Endothelial cell of umbilical vein (primary cell): ENCODE measurements around the gene TNFRSF11A. TPM values are rescaled to one million over a fixed set of nuclear protein-coding genes. Genes with fewer than 3 reads are reported as not detected.

Experiments used
- BruUV-seq: library from RNA; stranded (reverse); fragments of 400-500 nt; replicated peaks from 2 replicates; lab custom pipeline; 2021; lab: Mats Ljungman, UMichigan
- CTCF ChIA-PET: fragments of 300-600, 350-600 bp; sonication (Branson Sonifier 250); formaldehyde crosslinking; loops from one replicate; lab custom pipeline; 2021; ENCODE audit warnings: antibody characterized with exemption, inconsistent platforms; lab: Charles Lee
- POLR2A ChIA-PET: fragments of 300-600, 350-600 bp; sonication (Branson Sonifier 250); formaldehyde crosslinking; loops from one replicate; lab custom pipeline; 2021; ENCODE audit warnings: antibody characterized with exemption, inconsistent platforms; lab: Charles Lee
- DNase-seq: peaks from one replicate; pipeline ENCODE4 v3.0.0-alpha.2; 2011; ENCODE audit warnings: low read depth, low spot score
- FAIRE-seq: peaks from 2 replicates; lab custom pipeline; 2011; peaks lifted over from hg19 to GRCh38; lab: Jason Lieb, UNC
- H2AFZ ChIP-seq: 2 replicates; pipeline ENCODE4 v1.6.0; 2012; ENCODE audit warnings: low read depth, low read length, control low read depth, inconsistent platforms
- H3K27ac ChIP-seq: 2 replicates; pipeline ENCODE4 v1.5.1; 2011; ENCODE audit warnings: low read depth, mild to moderate bottlenecking, control low read depth, low read length, moderate library complexity; ENCODE audit not compliant: insufficient read depth
- H3K27me3 ChIP-seq, 2 experiments: 2 replicates each; pipeline versions ENCODE4 v1.6.0 to v1.6.1; 2011; ENCODE audit warnings: low read length in 2 of 2, mixed read lengths in 1 of 2; ENCODE audit not compliant: control insufficient read depth in 2 of 2, insufficient read depth in 2 of 2
- H3K36me3 ChIP-seq, 2 experiments: 2 replicates in 1 of 2; 3 replicates in 1 of 2; pipeline ENCODE4 v1.5.1; 2011; ENCODE audit warnings: low read length in 2 of 2, mild to moderate bottlenecking in 1 of 2, moderate library complexity in 1 of 2; ENCODE audit not compliant: control insufficient read depth in 2 of 2, insufficient read depth in 2 of 2; ENCODE audit errors: extremely low read depth in 1 of 2
- H3K4me1 ChIP-seq: 3 replicates; pipeline ENCODE4 v1.5.1; 2011; ENCODE audit warnings: mild to moderate bottlenecking, low read length; ENCODE audit not compliant: control insufficient read depth, insufficient read depth; ENCODE audit errors: extremely low read depth
- H3K4me2 ChIP-seq: 2 replicates; pipeline ENCODE4 v1.6.1; 2011; ENCODE audit warnings: low read length, control low read depth, mixed read lengths; ENCODE audit not compliant: insufficient read depth
- H3K4me3 ChIP-seq, 3 experiments: fragments of 200-600 bp in 1 of 3; sonication (generic), shearing (Covaris generic) in 1 of 3; replicated peaks in 1 of 3; 2 replicates each; pipeline ENCODE4 v1.5.1; 2011 to 2016; ENCODE audit warnings: control low read depth in 3 of 3, low read length in 3 of 3, mild to moderate bottlenecking in 2 of 3, inconsistent platforms in 1 of 3, low read depth in 1 of 3, moderate library complexity in 1 of 3; ENCODE audit not compliant: insufficient read depth in 1 of 3
- H3K79me2 ChIP-seq: 2 replicates; pipeline ENCODE4 v1.6.0; 2012; ENCODE audit warnings: low read length, inconsistent platforms; ENCODE audit not compliant: control insufficient read depth, insufficient read depth
- H3K9ac ChIP-seq: replicated peaks from 2 replicates; pipeline ENCODE3; 2011; ENCODE audit warnings: low read length, control low read depth; ENCODE audit not compliant: insufficient read depth; ENCODE audit errors: extremely low read depth
- H3K9me1 ChIP-seq: replicated peaks from 3 replicates; pipeline ENCODE4 v1.6.0; 2011; ENCODE audit warnings: mild to moderate bottlenecking, low read length; ENCODE audit not compliant: control insufficient read depth, insufficient read depth; ENCODE audit errors: extremely low read depth
- H3K9me3 ChIP-seq: replicated peaks from 2 replicates; pipeline ENCODE4 v1.5.1; 2012; ENCODE audit warnings: low read length, inconsistent platforms; ENCODE audit not compliant: control insufficient read depth, insufficient read depth
- H4K20me1 ChIP-seq: replicated peaks from 2 replicates; pipeline ENCODE3; 2011; ENCODE audit warnings: mild to moderate bottlenecking, low read length; ENCODE audit not compliant: control insufficient read depth, insufficient read depth; ENCODE audit errors: extremely low read depth
- EZH2 ChIP-seq: IDR thresholded peaks from 2 replicates; pipeline ENCODE4 v1.6.1; 2012; ENCODE audit warnings: borderline replicate concordance, low read depth, mild to moderate bottlenecking, moderate library complexity, low read length, inconsistent platforms; ENCODE audit not compliant: severe bottlenecking
- FOS ChIP-seq: IDR thresholded peaks from 2 replicates; pipeline ENCODE4 v1.6.1; 2011; ENCODE audit warnings: mild to moderate bottlenecking, low read length, moderate library complexity, borderline replicate concordance; ENCODE audit not compliant: insufficient read depth
- GATA2 ChIP-seq: IDR thresholded peaks from 2 replicates; pipeline ENCODE4 v1.7.0; 2011; ENCODE audit warnings: low read depth, mild to moderate bottlenecking, moderate library complexity, mixed read lengths, low read length; ENCODE audit not compliant: insufficient read length, insufficient read depth
- JUN ChIP-seq: IDR thresholded peaks from 2 replicates; pipeline ENCODE4 v1.6.1; 2011; ENCODE audit warnings: borderline replicate concordance, low read depth; ENCODE audit not compliant: insufficient read length, insufficient read depth
- MYC ChIP-seq: IDR thresholded peaks from one replicate; pipeline ENCODE4 v1.6.1; 2011; ENCODE audit warnings: mild to moderate bottlenecking, low read depth, low read length
- POLR2A ChIP-seq: IDR thresholded peaks from 2 replicates; pipeline ENCODE4 v1.6.1; 2012; ENCODE audit warnings: low read depth, mild to moderate bottlenecking, control low read depth, low read length
- POLR2AphosphoS5 ChIP-seq: IDR thresholded peaks from 2 replicates; pipeline ENCODE4 v1.6.1; 2012; ENCODE audit warnings: low read depth, mild to moderate bottlenecking, control low read depth, low read length, moderate library complexity; ENCODE audit not compliant: insufficient read depth
- dilution Hi-C: fragments of 300-500 bp; cut with MboI; formaldehyde crosslinking; loops from one replicate; pipeline ENCODE4 v1.15.0; 2019; ENCODE audit warnings: low sequenced_read_pairs; ENCODE audit not compliant: extremely low pct_ligation_motif_present
- intact Hi-C: fragments of 100-400 bp; cut with micrococcal nuclease; formaldehyde crosslinking; loops from one replicate; pipeline ENCODE4 v1.10.0; 2022
- polyA plus RNA-seq, 4 experiments: library from polyadenylated mRNA; depleted of rRNA in 3 of 4; stranded (reverse) in 3 of 4; unstranded in 1 of 4; fragments of >200 nt; gene quantifications; 2 replicates each; pipeline versions ENCODE4 v1.2.1 to v1.2.3, GENCODE V29; 2011 to 2012; ENCODE audit warnings: missing spikeins in 1 of 4
- total RNA-seq: library from RNA; stranded (reverse); gene quantifications from 2 replicates; pipeline ENCODE4 v1.2.3, GENCODE V29; 2021
- TF ChIP-seq, protein P1 (sequence below): IDR thresholded peaks from 2 replicates; pipeline ENCODE4 v1.6.1; 2011; ENCODE audit not compliant: insufficient read depth, insufficient read length

TNFRSF11A gene
- total and polyA plus RNA-seq, 2 donors (not counting 3 experiments of a cell fraction or from before 2014, with no cell fraction given): 10.4 to 11.1 TPM

DNA sequence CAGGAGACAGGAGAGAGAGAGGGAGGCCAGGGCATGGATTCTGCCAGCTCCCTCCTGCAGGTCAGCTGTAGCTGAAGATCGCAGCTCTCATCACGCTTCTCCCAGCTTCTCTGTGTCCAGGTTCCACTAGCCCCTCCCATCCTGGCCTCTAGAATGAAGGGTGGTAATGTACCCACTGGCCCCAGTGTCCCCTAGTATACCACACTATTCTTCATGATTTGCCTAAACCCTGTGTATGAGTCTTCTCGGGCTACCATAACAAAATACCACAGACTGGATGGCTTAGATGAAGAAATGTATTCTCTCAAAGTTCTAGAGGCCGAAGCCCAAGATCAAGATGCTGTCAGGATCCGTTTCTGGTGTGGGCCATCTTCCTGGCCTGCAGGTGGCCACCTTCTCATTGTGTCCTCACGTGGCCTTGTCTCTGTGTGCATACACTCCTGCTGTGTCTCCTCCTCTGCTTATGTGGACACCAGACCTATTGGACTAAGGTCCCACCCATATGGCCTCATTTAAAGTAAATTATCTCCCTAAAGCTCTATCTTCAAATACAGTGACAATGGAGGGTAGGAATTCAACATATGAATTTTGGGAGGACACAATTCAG is 77.3 kb downstream of the TNFRSF11A start:
- Histone ChIP-seq H3K79me2 (no peaks in the 10 kb centered on the region), H3K4me3 (no peak overlapping the region), H4K20me1 (no peaks in the 10 kb centered on the region), H3K9ac (no peak overlapping the region), H3K27me3 (no peaks in the 10 kb centered on the region), H2AFZ (no peak overlapping the region), H3K9me3 (no peaks in the 10 kb centered on the region), H3K4me2 (no peak overlapping the region), H3K4me1 (peaks cover 4% of the 10 kb centered on the region), H3K36me3 (no peaks in the 10 kb centered on the region), H3K9me1 (no peaks in the 10 kb centered on the region), H3K27ac (no peak overlapping the region)
- CTCF ChIA-PET: interaction anchor here (1.4 to 3.3 kb wide), 2 partner anchors 19 to 23 kb away, joined by 5 to 11 read pairs; no protein-coding TSS in a partner anchor
- dilution Hi-C loops (loop anchor here (10.0 kb wide), 1 partner anchor 228 kb away; no protein-coding TSS in a partner anchor), intact Hi-C loops (loop anchor here (5.0 kb wide), 2 partner anchors 75 to 220 kb away; partner anchors contain the start of gene TNFRSF11A)
- TF ChIP-seq FOS (no peak), MYC (no peak), POLR2AphosphoS5 (no peak), POLR2A (no peak), GATA2 (no peak), JUN (no peak), EZH2 (no peak)
- TF ChIP-seq, protein P1, sequence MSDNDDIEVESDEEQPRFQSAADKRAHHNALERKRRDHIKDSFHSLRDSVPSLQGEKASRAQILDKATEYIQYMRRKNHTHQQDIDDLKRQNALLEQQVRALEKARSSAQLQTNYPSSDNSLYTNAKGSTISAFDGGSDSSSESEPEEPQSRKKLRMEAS: no peak
- no peak for DNase-seq
- FAIRE-seq: no peak
- POLR2A ChIA-PET: no interaction called here
- no TSS peak for BruUV-seq
